HepG2 (cell line): ENCODE results near the gene UBL5. TPM values are rescaled to one million over a fixed set of nuclear protein-coding genes. Genes with fewer than 3 reads are reported as not detected.

ENCODE experiments used
- ATF7-NPFF ChIP-seq: sonication (generic); formaldehyde crosslinking; IDR thresholded peaks from 2 replicates; pipeline ENCODE4 v1.8.1; 2023; ENCODE audit warnings: mild to moderate bottlenecking, low read depth, missing genetic modification reagents, moderate library complexity
- ETV5 ChIP-seq: IDR thresholded peaks from 2 replicates; pipeline ENCODE4 v1.6.1; 2018; ENCODE audit warnings: missing biosample characterization, missing genetic modification reagents, inconsistent platforms, borderline replicate concordance
- FOXK2 ChIP-seq: fragments of 450-650 bp; IDR thresholded peaks from 2 replicates; pipeline ENCODE4 v1.6.1; 2016
- KAT8 ChIP-seq: IDR thresholded peaks from 2 replicates; pipeline ENCODE4 v1.6.1; 2016; ENCODE audit warnings: missing genetic modification reagents, missing compliant biosample characterization
- RFXANK ChIP-seq: IDR thresholded peaks from 2 replicates; pipeline ENCODE4 v1.6.1; 2016
- SP140L ChIP-seq: sonication (generic); formaldehyde crosslinking; IDR thresholded peaks from 2 replicates; pipeline ENCODE4 v1.4.0; 2020; ENCODE audit warnings: missing genetic modification reagents, borderline replicate concordance
- TCF7 ChIP-seq: sonication (generic); IDR thresholded peaks from 2 replicates; pipeline ENCODE4 v1.6.1; 2016; ENCODE audit warnings: antibody characterized with exemption, low read depth
- YY1 ChIP-seq: IDR thresholded peaks from 2 replicates; pipeline ENCODE4 v1.6.1; 2011; ENCODE audit warnings: low read length, low read depth, moderate library complexity, mild to moderate bottlenecking; ENCODE audit not compliant: insufficient read depth, insufficient replicate concordance
- ZFP1 ChIP-seq: IDR thresholded peaks from 2 replicates; pipeline ENCODE4 v1.6.1; 2016
- ZNF124 ChIP-seq: sonication (generic); formaldehyde crosslinking; IDR thresholded peaks from 2 replicates; pipeline ENCODE4 v1.4.0; 2020; ENCODE audit warnings: missing genetic modification reagents
- ZNF496 ChIP-seq: sonication (generic); formaldehyde crosslinking; IDR thresholded peaks from 2 replicates; pipeline ENCODE4 v1.8.1; 2023; ENCODE audit warnings: mild to moderate bottlenecking, moderate library complexity, missing genetic modification reagents; ENCODE audit not compliant: insufficient replicate concordance
- ZNF552 ChIP-seq: sonication (generic); formaldehyde crosslinking; IDR thresholded peaks from 2 replicates; pipeline ENCODE4 v1.9.0; 2022; ENCODE audit warnings: missing genetic modification reagents, mild to moderate bottlenecking, borderline replicate concordance
- ZNF709 ChIP-seq: sonication (generic); formaldehyde crosslinking; IDR thresholded peaks from 2 replicates; pipeline ENCODE4 v1.5.0; 2020; ENCODE audit warnings: mild to moderate bottlenecking, missing genetic modification reagents
- ZNF776 ChIP-seq: sonication (generic); formaldehyde crosslinking; IDR thresholded peaks from 2 replicates; pipeline ENCODE4 v1.4.0; 2020; ENCODE audit warnings: mild to moderate bottlenecking, missing genetic modification reagents
- polyA plus RNA-seq, 8 experiments: library from polyadenylated mRNA; depleted of rRNA in 3 of 8; stranded (reverse) in 7 of 8; unstranded in 1 of 8; fragments of >200 nt; fragmentation: Illumina TruSeq in 4 of 8; extraction: Trizol in 4 of 8; gene quantifications; 2 replicates each; pipeline versions ENCODE4 v1.2.1 to v1.2.3, GENCODE V29; 2011 to 2016; ENCODE audit warnings: low read depth in 4 of 8, missing spikeins in 1 of 8, mixed read lengths in 1 of 8; ENCODE audit not compliant: insufficient read depth in 1 of 8
- total RNA-seq, 5 experiments: library from RNA; depleted of rRNA; stranded (reverse); fragments of >200 nt; fragmentation: Illumina TruSeq; extraction: Trizol; gene quantifications; 2 replicates each; pipeline ENCODE4 v1.2.3, GENCODE V29; 2016; ENCODE audit warnings: low read depth in 1 of 5
- TF ChIP-seq, protein P1 (sequence below): sonication (generic); formaldehyde crosslinking; IDR thresholded peaks from 2 replicates; pipeline ENCODE4 v1.9.0; 2021; ENCODE audit warnings: missing genetic modification reagents, borderline replicate concordance
- TF ChIP-seq, protein P2 (sequence below): sonication (generic); formaldehyde crosslinking; IDR thresholded peaks from 2 replicates; pipeline ENCODE4 v1.9.0; 2021; ENCODE audit warnings: missing genetic modification reagents, borderline replicate concordance

Gene UBL5
- total and polyA plus RNA-seq, 2 of the 13 experiments (the other 11 are each of a cell fraction or from before 2014, with no cell fraction given): 373 to 487 TPM

DNA sequence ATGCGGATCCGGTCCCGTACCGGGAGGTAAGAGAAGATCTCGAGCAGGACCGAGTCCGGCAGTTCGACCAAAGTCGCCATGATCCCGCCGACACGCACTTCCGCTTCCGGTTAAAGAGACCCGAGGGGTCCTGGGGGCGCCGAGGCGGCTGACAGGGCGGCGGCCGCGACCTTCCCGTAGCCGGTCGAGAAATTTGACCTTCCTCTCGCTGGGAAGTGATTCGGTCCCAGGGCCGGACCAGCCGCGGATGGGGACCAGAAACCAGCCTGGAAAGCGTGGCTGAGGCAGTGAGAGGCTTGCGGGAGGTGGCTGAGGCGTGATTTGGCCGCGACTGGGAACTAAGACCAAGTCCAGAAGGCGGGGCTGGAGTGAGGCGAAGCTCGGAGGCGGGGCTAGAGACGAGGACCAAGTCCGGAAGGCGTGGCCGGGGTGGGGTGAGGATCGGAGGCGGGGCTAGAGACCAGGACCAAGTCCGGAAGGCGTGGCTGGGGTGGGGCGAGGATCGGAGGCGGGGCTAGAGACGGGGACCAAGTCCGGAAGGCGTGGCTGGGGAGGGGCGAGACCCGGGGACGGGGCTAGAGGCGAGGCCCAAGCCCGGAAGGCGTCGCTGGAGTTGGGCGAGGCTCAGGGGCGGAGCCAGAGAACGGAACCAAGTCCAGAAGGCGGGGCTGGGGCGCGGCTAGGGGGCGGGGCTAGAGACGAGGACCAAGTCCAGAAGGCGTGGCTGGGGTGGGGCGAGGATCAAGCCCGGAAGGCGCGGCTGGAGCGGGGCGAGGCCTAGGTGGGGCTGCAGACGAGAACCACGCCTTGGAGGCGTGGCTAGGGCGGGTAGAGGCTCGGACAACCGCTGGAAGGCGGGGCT is 8.8 kb upstream of the UBL5 start, which contains the start of gene FBXL12 (continued):
- TF ChIP-seq TCF7 (no peak), YY1 (peak; percentile 93), SP140L (CRISPR knock-in tag) (no peak), ZNF552 (CRISPR knock-in tag) (0 out of 2 replicates have a peak, but pooled peaks have one; percentile 0), ZNF124 (CRISPR knock-in tag) (no peak), RFXANK (peak; percentile 78; the same call in 1 of the 2 replicates), FOXK2 (no peak), ZNF709 (CRISPR knock-in tag) (peak; percentile 71; the same call in 1 of the 2 replicates), ZNF776 (CRISPR knock-in tag) (no peak), ETV5 (CRISPR knock-in tag) (peak; percentile 41; the same call in 1 of the 2 replicates), ZFP1 (CRISPR knock-in tag) (no peak), ZNF496 (CRISPR knock-in tag) (no peak), ATF7-NPFF (CRISPR knock-in tag) (no peak; the same call in 1 of the 2 replicates), KAT8 (CRISPR knock-in tag) (peak; percentile 94)
- TF ChIP-seq, protein P1, sequence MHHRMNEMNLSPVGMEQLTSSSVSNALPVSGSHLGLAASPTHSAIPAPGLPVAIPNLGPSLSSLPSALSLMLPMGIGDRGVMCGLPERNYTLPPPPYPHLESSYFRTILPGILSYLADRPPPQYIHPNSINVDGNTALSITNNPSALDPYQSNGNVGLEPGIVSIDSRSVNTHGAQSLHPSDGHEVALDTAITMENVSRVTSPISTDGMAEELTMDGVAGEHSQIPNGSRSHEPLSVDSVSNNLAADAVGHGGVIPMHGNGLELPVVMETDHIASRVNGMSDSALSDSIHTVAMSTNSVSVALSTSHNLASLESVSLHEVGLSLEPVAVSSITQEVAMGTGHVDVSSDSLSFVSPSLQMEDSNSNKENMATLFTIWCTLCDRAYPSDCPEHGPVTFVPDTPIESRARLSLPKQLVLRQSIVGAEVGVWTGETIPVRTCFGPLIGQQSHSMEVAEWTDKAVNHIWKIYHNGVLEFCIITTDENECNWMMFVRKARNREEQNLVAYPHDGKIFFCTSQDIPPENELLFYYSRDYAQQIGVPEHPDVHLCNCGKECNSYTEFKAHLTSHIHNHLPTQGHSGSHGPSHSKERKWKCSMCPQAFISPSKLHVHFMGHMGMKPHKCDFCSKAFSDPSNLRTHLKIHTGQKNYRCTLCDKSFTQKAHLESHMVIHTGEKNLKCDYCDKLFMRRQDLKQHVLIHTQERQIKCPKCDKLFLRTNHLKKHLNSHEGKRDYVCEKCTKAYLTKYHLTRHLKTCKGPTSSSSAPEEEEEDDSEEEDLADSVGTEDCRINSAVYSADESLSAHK: no peak
- TF ChIP-seq, protein P2, sequence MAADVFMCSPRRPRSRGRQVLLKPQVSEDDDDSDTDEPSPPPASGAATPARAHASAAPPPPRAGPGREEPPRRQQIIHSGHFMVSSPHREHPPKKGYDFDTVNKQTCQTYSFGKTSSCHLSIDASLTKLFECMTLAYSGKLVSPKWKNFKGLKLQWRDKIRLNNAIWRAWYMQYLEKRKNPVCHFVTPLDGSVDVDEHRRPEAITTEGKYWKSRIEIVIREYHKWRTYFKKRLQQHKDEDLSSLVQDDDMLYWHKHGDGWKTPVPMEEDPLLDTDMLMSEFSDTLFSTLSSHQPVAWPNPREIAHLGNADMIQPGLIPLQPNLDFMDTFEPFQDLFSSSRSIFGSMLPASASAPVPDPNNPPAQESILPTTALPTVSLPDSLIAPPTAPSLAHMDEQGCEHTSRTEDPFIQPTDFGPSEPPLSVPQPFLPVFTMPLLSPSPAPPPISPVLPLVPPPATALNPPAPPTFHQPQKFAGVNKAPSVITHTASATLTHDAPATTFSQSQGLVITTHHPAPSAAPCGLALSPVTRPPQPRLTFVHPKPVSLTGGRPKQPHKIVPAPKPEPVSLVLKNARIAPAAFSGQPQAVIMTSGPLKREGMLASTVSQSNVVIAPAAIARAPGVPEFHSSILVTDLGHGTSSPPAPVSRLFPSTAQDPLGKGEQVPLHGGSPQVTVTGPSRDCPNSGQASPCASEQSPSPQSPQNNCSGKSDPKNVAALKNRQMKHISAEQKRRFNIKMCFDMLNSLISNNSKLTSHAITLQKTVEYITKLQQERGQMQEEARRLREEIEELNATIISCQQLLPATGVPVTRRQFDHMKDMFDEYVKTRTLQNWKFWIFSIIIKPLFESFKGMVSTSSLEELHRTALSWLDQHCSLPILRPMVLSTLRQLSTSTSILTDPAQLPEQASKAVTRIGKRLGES: no peak
